ENCODE data around the gene RASSF3.

RASSF3 gene

DNA sequence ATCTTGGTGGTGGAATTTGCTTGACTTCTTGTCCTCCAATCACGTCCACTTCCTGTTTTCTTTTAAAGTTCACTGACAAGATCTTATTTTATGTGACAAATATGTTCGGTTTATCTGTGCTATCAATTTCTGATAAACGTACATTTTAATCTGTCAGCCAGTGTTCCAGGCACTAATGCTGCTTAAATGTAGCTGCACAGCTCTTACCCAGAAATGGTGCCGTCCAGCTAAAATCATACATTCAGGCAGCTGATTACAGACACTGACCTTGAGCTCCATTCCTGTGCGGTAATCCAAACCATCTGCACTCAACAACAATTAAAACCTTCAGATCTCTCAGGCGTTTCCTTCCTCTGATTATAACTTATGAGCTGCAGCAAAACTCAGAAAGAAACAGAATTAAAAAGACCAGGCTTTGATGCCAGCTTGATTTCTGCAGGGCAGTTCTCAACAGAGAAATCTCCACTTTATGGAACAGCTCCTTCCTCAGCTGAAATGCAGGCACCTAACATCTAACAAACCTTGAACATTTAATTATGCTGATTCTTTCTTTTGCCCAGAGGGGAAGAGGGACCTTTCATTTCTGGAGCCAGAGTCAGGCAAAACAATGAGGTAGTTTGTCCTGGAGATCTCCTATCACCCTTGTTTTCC is 26.4 kb upstream of the RASSF3 start:
- peaks cover 0 to 13% (median 6%) of the 10 kb centered on the region in 4 donors for H3K4me1 ChIP-seq
- intact Hi-C loops (cut with DNase I; ENCODE audit: low total_unique reads) = no loop called here
- no peaks in the 10 kb centered on the region for H3K27me3 ChIP-seq
- H3K27ac ChIP-seq = no peak overlapping the region
- TF ChIP-seq, protein P1, sequence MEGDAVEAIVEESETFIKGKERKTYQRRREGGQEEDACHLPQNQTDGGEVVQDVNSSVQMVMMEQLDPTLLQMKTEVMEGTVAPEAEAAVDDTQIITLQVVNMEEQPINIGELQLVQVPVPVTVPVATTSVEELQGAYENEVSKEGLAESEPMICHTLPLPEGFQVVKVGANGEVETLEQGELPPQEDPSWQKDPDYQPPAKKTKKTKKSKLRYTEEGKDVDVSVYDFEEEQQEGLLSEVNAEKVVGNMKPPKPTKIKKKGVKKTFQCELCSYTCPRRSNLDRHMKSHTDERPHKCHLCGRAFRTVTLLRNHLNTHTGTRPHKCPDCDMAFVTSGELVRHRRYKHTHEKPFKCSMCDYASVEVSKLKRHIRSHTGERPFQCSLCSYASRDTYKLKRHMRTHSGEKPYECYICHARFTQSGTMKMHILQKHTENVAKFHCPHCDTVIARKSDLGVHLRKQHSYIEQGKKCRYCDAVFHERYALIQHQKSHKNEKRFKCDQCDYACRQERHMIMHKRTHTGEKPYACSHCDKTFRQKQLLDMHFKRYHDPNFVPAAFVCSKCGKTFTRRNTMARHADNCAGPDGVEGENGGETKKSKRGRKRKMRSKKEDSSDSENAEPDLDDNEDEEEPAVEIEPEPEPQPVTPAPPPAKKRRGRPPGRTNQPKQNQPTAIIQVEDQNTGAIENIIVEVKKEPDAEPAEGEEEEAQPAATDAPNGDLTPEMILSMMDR (IDR thresholded peaks at IDR 0.05) = no peak
- no peak overlapping the region for H3K4me3 ChIP-seq
- DNase-seq = no peak
- no peaks in the 10 kb centered on the region for H3K36me3 ChIP-seq
- no peaks in the 10 kb centered on the region for H3K9me3 ChIP-seq

DNA sequence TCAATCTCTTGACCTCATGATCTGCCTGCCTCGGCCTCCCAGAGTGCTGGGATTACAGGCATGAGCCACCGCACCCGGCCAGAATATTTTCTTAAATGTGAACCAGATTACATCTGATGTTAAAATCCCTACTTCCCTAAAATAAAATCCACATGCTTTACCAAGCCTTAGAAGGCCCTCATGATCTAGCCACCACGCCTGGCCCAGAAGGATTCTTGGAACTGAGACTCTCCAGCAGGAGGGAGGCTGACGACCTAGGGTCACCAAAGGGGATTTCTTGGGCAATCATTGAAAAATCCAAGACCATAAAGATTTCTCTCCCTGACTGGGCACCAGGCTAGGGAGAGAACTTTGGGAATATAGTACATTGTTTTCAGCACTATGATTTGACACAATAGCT is 25.2 kb upstream of the RASSF3 start:
- intact Hi-C loops (cut with DNase I; ENCODE audit: low total_unique reads) = no loop called here

DNA sequence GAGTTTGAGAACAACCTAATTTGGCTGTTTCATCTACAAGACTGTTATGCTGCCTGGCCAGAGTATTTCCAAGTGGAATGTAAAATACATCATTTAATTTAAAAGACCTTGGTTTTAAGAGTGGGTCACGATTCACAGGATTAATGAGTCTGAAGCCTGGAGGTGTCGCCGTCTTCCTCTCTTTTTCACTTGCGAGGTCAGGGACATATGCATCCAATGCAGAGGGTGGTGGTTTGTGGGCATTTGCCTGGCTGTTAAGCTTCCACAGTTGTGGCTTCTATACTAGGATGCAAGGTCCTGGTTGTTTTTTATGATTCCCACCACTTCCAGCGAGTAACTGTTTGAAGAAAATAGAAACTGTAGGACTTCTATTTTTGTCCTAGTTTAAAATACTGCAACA is 22.8 kb upstream of the RASSF3 start:
- no peak for DNase-seq
- TF ChIP-seq, protein P1 (IDR thresholded peaks at IDR 0.05) = no peak
- no peaks in the 10 kb centered on the region for H3K36me3 ChIP-seq
- no peak overlapping the region for H3K27ac ChIP-seq
- no peaks in the 10 kb centered on the region for H3K9me3 ChIP-seq
- H3K27me3 ChIP-seq = no peaks in the 10 kb centered on the region
- peaks cover 0 to 11% (median 5%) of the 10 kb centered on the region in 4 donors for H3K4me1 ChIP-seq
- no peak overlapping the region for H3K4me3 ChIP-seq
- intact Hi-C loops (cut with DNase I; ENCODE audit: low total_unique reads) = no loop called here

More for the DNA sequence above, 25.2 kb upstream of the RASSF3 start:
- Histone ChIP-seq H3K36me3 (no peaks in the 10 kb centered on the region), H3K27ac (no peak overlapping the region), H3K4me3 (no peak overlapping the region), H3K9me3 (no peaks in the 10 kb centered on the region), H3K27me3 (no peaks in the 10 kb centered on the region), H3K4me1 (peaks cover 0 to 13% (median 6%) of the 10 kb centered on the region in 4 donors)
- no peak for DNase-seq
- TF ChIP-seq, protein P1 (IDR thresholded peaks at IDR 0.05) = no peak

DNA sequence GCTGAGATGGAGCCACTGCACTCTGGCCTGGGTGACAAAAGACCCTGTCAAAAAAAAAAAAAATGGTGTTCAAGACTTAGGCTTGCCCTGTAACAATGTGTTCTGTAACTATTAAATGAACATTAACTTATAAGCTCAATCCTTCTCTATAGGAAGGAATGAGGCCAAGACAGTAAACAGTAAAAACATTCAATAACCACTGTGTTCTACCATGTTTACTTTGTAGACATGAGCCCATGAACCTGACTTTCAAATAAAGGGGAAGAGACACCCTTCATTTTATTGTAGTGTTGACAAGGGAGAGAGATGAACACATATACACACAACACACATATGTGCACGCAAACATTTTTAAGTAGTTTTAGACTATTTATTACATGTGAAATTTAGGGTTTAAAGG is 20.1 kb upstream of the RASSF3 start:
- H3K27ac ChIP-seq = no peak overlapping the region
- no peaks in the 10 kb centered on the region for H3K36me3 ChIP-seq
- no peaks in the 10 kb centered on the region for H3K4me1 ChIP-seq
- no peak for DNase-seq
- no peak overlapping the region for H3K4me3 ChIP-seq
- TF ChIP-seq, protein P1 (IDR thresholded peaks at IDR 0.05) = no peak
- no peaks in the 10 kb centered on the region for H3K27me3 ChIP-seq
- intact Hi-C loops (cut with DNase I; ENCODE audit: low total_unique reads) = no loop called here
- no peaks in the 10 kb centered on the region for H3K9me3 ChIP-seq

DNA sequence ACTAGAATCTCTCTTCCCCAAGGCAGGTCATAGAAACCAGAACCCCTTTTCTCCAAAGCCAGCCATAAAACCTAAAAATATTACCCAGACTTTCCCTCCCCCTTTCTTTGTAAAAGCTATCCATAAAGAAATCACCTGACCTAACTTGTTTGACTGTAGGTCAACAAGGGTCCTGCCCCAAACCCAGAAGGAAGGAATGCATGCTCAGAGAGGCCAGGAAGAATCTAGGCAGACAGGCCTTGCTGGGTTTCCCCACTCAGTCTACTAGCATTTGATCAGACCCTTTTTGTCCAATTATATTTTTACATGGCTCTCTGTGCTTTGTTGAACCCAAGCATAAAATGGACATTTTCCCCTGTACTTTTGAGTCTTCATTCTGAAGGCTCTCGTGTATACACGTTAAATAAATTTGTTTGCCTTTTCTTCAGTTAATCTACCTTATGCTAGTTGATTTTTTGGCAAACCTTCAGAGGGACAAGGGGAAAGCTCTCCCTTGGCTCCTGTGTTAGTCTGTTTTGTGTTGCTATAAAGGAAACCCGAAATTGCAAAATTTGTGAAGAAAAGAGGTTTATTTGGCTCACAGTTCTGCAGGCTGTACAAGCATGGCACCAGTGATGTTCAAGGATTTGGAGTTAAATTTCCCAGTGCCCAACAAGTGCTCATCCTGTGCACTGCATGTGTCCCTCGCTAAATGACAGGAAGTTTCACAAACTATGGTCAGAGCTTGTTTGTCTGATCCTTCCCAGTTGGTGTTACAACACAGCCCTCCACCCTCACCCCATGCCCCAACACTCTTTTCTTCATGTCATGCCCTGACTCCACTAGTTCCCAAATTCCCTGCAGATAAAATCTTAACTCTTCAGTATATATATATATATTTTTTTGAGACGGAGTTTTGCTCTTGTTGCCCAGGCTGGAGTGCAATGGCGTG is 14.2 kb upstream of the RASSF3 start:
- Histone ChIP-seq H3K36me3 (no peaks in the 10 kb centered on the region), H3K9me3 (no peaks in the 10 kb centered on the region), H3K27me3 (no peaks in the 10 kb centered on the region), H3K4me3 (no peak overlapping the region), H3K27ac (no peak overlapping the region), H3K4me1 (no peaks in the 10 kb centered on the region)
- DNase-seq = no peak
- TF ChIP-seq, protein P1 (IDR thresholded peaks at IDR 0.05) = no peak
- intact Hi-C loops (cut with DNase I; ENCODE audit: low total_unique reads) = loop anchor here (5.0 kb wide), 1 partner anchor 39 kb away; no protein-coding TSS in a partner anchor

Data from tibial artery (tissue), 4 donors.